Kidney epithelial cell (primary cell): ENCODE results near the gene SLC39A9. TPM values are rescaled to one million over a fixed set of nuclear protein-coding genes. Genes with fewer than 3 reads are reported as not detected.
"Not testable (repeated sequence)": the region's sequence is repeated elsewhere in the genome, so short reads cannot be mapped to it uniquely, and the experiment has no call there.

ENCODE experiments used
- DNase-seq: peaks from one replicate; pipeline ENCODE4 v3.0.0-alpha.2; 2010; ENCODE audit warnings: low read depth
- H3K27me3 ChIP-seq: 2 replicates; pipeline ENCODE4 v1.6.0; 2011; ENCODE audit warnings: low read length; ENCODE audit not compliant: control insufficient read depth, insufficient read depth
- H3K36me3 ChIP-seq: 2 replicates; pipeline ENCODE4 v1.5.1; 2011; ENCODE audit warnings: low read length; ENCODE audit not compliant: control insufficient read depth, insufficient read depth
- H3K4me3 ChIP-seq: 2 replicates; pipeline ENCODE4 v1.5.1; 2011; ENCODE audit warnings: low read depth, mild to moderate bottlenecking, control low read depth, low read length
- total RNA-seq: library from RNA; depleted of rRNA; stranded (reverse); fragments of >200 nt; gene quantifications from 2 replicates; pipeline ENCODE4 v1.2.3, GENCODE V29; 2015
- TF ChIP-seq, protein P1 (sequence below): IDR thresholded peaks from 2 replicates; pipeline ENCODE4 v1.5.1; 2011; ENCODE audit warnings: mild to moderate bottlenecking, moderate library complexity, low read length, control low read depth, inconsistent platforms; ENCODE audit not compliant: insufficient read depth, poor library complexity, severe bottlenecking

The SLC39A9 gene
- total RNA-seq, 1 donor from 2014 or later: 82.8 TPM

GRCh38 chr14:69378274-69378673 lies 20.2 kb upstream of the SLC39A9 start:
- TF ChIP-seq, protein P1, sequence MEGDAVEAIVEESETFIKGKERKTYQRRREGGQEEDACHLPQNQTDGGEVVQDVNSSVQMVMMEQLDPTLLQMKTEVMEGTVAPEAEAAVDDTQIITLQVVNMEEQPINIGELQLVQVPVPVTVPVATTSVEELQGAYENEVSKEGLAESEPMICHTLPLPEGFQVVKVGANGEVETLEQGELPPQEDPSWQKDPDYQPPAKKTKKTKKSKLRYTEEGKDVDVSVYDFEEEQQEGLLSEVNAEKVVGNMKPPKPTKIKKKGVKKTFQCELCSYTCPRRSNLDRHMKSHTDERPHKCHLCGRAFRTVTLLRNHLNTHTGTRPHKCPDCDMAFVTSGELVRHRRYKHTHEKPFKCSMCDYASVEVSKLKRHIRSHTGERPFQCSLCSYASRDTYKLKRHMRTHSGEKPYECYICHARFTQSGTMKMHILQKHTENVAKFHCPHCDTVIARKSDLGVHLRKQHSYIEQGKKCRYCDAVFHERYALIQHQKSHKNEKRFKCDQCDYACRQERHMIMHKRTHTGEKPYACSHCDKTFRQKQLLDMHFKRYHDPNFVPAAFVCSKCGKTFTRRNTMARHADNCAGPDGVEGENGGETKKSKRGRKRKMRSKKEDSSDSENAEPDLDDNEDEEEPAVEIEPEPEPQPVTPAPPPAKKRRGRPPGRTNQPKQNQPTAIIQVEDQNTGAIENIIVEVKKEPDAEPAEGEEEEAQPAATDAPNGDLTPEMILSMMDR: no peak
- Histone ChIP-seq H3K4me3 (no peak overlapping the region), H3K36me3 (no peaks in the 10 kb centered on the region), H3K27me3 (no peaks in the 10 kb centered on the region)
- DNase-seq: no peak

DNA sequence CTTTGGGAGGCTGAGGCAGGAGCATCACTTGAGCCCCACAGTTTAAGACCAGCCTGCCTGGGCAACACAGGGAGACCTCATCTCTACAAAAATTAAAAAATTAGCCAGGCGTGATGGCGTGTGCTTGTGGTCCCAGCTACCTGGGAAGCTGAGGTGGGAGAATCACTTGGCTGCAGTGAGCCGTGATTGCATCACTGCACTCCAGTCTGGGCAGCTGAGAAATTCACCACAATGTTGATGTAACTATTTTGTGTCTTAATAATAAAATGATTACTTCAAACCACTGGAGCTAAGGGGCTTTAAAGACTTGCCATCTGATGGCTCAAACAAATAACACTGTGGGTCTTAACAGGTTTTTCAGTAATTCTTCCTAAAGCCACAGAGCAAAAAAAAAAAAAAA lies 11.2 kb upstream of the SLC39A9 start:
- Histone ChIP-seq H3K27me3 (no peaks in the 10 kb centered on the region), H3K36me3 (no peaks in the 10 kb centered on the region), H3K4me3 (no peak overlapping the region)
- peak; percentile 28 for DNase-seq
- TF ChIP-seq, protein P1: no peak

DNA sequence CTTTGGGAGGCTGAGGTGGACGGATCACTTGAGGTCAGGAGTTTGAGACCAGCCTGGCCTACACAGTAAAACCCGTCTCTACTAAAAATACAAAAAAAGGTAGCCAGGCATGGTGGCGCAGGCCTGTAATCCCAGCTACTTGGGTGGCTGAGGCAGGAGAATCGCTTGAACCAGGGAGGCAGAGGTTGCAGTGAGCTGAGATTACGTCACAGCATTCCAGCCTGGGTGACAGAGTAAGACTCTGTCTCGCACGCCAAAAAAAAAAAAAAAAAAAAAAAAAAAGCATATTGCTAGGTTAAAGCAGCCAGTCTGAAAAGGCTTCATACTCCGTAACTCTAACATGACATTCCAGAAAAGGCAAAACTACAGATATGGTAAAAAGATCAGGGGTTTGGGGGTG lies 7.1 kb upstream of the SLC39A9 start:
- not testable (repeated sequence) for H3K27me3 ChIP-seq, H3K36me3 ChIP-seq, DNase-seq, H3K4me3 ChIP-seq

- H3K36me3 ChIP-seq: no peaks in the 10 kb centered on the region
- DNase-seq: no peak
These were observed 6.0 kb upstream of the SLC39A9 start for GRCh38 chr14:69392481-69392880.

DNA sequence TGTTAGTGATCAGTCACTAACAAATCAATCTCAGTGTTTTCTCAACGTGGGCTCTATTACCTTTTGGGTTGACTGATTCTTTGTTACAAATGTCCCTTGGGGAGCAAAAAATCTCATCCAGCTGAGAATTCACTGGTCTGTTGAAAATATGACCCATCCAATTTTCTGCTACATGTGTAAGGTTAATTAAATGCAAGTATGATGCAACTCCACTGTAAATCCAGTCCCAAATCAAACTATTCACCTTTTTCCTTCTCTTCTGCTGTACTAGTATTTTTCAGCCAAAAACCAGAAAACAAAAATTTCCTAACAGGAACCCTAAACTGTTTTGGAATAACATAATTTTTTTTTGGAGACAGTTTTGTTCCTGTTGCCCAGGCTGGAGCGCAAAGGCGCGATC lies 2.6 kb upstream of the SLC39A9 start:
- Histone ChIP-seq H3K36me3 (no peaks in the 10 kb centered on the region), H3K27me3 (no peaks in the 10 kb centered on the region), H3K4me3 (no peak overlapping the region)
- no peak for DNase-seq
- TF ChIP-seq, protein P1: no peak

More at GRCh38 chr14:69392481-69392880, 6.0 kb upstream of the SLC39A9 start:
- H3K4me3 ChIP-seq: no peak overlapping the region
- TF ChIP-seq, protein P1: no peak
- no peaks in the 10 kb centered on the region for H3K27me3 ChIP-seq

DNA sequence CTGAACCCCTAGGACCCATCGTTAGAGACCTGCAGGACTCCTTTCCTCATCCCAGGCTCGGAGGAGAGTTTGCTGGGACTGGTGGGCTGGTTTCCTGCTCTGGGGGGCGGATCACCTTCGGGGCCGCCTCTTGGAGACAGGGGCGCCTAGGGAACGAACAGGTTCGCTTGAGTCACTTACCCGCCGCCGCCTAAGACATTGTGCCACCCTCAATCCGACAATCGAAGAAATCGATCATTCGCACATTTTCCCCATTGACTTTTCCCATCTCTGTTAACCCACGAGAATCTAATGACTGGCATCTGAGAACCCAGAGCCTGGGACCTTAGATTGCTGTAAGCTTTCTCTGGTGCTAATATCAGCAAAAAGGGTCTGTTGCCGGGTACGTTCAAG lies 322 bp downstream of the SLC39A9 start:
- Histone ChIP-seq H3K4me3 (peak overlapping the region; percentile 73), H3K36me3 (no peaks in the 10 kb centered on the region), H3K27me3 (no peaks in the 10 kb centered on the region)
- TF ChIP-seq, protein P1: no peak
- DNase-seq: no peak
